Measurements from ENCODE around the gene COL27A1. TPM values are rescaled to one million over a fixed set of nuclear protein-coding genes. Genes with fewer than 3 reads are reported as not detected.

The COL27A1 gene
- total RNA-seq, 1 donor from 2014 or later, result 1.3 TPM

- H3K27me3 ChIP-seq (ENCODE audit: control insufficient read depth, insufficient read depth, low read length), result no peaks in the 10 kb centered on the region
- no peak for FAIRE-seq
- DNase-seq (ENCODE audit: low read depth), result no peak
- no peak for TF ChIP-seq CTCF (IDR thresholded peaks at IDR 0.05; ENCODE audit: insufficient read depth, low read length, severe bottlenecking)
- H3K36me3 ChIP-seq (ENCODE audit: control insufficient read depth, insufficient read depth, low read length), result peaks cover 8% of the 10 kb centered on the region
- no peak overlapping the region for H3K4me3 ChIP-seq (ENCODE audit: low read depth, low read length)
Observed at GRCh38 chr9:114166614-114167572, 11.6 kb downstream of the COL27A1 start.

GRCh38 chr9:114167591-114168091, 12.3 kb downstream of the COL27A1 start:
- H3K36me3 ChIP-seq (ENCODE audit: control insufficient read depth, insufficient read depth, low read length), result peaks cover 8% of the 10 kb centered on the region
- H3K27me3 ChIP-seq (ENCODE audit: control insufficient read depth, insufficient read depth, low read length), result no peaks in the 10 kb centered on the region
- H3K4me3 ChIP-seq (ENCODE audit: low read depth, low read length), result no peak overlapping the region
- TF ChIP-seq CTCF (IDR thresholded peaks at IDR 0.05; ENCODE audit: insufficient read depth, low read length, severe bottlenecking), result no peak
- DNase-seq (ENCODE audit: low read depth) (no peak), FAIRE-seq (no peak)

- Histone ChIP-seq H3K4me3 (ENCODE audit: low read depth, low read length) (no peak overlapping the region), H3K27me3 (ENCODE audit: control insufficient read depth, insufficient read depth, low read length) (no peaks in the 10 kb centered on the region), H3K36me3 (ENCODE audit: control insufficient read depth, insufficient read depth, low read length) (peaks cover 8% of the 10 kb centered on the region)
- DNase-seq (ENCODE audit: low read depth) (no peak), FAIRE-seq (no peak)
- TF ChIP-seq CTCF (IDR thresholded peaks at IDR 0.05; ENCODE audit: insufficient read depth, low read length, severe bottlenecking), result no peak
Observed at GRCh38 chr9:114168281-114169028, 13.1 kb downstream of the COL27A1 start.

DNA sequence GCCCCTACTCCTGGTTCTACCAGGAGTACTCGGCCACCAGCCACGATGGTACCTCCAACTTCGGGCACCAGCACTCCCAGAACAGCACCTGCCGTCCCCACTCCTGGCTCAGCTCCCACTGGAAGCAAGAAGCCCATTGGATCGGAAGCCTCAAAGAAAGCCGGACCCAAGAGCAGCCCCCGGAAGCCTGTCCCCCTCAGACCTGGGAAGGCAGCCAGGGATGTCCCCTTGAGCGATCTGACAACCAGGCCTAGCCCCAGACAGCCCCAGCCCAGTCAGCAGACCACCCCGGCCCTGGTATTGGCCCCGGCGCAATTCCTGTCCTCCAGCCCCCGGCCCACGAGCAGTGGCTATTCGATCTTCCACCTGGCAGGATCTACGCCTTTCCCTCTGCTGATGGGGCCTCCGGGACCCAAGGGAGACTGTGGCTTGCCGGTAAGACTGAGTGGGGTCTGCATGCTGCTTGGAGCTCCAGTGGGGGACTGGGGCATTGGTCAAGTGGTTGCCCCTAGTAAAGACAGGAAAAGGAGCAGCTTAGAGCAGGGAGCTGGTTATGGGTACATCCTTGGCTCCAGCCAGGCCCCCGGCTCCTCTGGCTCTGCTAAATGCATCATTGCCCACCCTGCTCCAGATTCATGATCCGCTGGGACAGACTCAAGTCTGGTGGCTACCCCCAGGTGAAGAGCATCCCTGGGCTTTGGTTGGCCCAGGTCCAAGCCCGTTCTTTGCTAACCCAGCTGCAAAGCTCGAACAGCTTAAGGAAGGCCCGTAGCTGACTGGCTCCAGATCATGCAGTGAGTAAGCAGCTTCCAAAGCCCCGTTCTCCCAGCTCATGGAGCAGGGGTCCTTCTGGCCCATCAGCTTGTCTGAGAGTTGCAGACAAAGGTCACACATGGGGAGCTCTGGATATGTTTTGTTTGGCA, 14.0 kb downstream of the COL27A1 start:
- FAIRE-seq (no peak), DNase-seq (ENCODE audit: low read depth) (no peak)
- no peaks in the 10 kb centered on the region for H3K27me3 ChIP-seq (ENCODE audit: control insufficient read depth, insufficient read depth, low read length)
- H3K4me3 ChIP-seq (ENCODE audit: low read depth, low read length), result no peak overlapping the region
- peaks cover 8% of the 10 kb centered on the region for H3K36me3 ChIP-seq (ENCODE audit: control insufficient read depth, insufficient read depth, low read length)
- TF ChIP-seq CTCF (IDR thresholded peaks at IDR 0.05; ENCODE audit: insufficient read depth, low read length, severe bottlenecking), result no peak
